GM19238 (cell line): ENCODE data around the gene HACD1.

ENCODE experiments used
- DNase-seq: peaks from one replicate; pipeline ENCODE4 v3.0.0; 2011; ENCODE audit warnings: low spot score; ENCODE audit not compliant: insufficient read length

The HACD1 gene

DNA sequence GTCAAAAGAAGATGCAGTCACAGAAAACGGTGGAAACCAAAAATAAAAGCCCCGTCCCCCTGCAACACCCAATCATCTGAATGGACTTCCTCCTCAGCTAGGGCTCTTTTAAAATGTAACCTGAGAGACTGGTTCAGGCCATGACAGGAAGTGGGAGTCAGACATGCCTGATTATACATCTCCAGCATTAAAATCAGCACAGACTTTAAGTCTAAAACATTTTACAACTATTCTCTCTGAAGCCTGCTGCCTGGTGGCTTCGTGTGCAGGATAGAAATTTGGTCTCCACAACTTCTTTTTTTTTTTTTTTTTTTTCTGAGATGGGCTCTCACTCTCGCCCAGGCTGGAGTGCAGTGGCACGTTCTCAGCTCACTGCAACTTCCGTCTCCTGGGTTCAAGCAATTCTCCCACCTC is 30.3 kb downstream of the HACD1 start:
- DNase-seq, result no peak

DNA sequence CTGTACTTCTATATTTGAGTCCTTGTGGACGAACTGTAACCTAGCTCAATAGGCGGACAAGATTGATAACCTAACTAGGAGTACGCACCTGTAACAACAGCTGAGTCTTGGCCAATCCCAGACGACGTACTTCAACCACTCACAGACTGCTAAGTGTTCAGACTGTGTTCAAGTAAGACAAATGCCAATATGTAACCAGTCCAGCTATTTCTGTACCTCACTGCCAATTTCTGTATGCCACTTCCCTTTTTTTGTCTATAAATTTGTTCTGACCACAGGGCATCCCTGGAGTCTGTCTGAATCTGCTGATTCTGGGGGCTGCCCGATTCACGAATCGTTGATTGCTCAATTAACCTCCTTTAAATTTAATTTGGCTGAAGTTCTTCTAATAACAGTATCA is 32.2 kb downstream of the HACD1 start:
- no peak for DNase-seq

DNA sequence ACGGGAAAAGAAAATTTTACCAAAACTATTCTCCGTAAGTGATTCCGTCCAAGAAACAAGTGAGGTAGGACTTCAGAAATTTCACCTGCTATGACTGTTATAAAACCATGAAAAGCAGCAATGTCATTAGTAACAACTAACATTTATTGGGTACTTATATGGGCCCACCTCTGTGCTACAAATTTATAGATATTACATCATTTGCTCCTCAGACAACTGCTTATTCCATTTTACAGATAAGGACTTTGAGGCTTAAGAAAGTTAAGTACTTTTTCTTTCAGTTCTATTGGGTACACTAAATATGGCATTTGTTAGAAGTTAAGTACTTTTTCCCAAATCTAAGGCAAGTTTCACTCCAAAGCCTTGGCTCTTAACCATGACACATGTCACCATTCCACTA is 36.3 kb downstream of the HACD1 start:
- DNase-seq, result no peak

DNA sequence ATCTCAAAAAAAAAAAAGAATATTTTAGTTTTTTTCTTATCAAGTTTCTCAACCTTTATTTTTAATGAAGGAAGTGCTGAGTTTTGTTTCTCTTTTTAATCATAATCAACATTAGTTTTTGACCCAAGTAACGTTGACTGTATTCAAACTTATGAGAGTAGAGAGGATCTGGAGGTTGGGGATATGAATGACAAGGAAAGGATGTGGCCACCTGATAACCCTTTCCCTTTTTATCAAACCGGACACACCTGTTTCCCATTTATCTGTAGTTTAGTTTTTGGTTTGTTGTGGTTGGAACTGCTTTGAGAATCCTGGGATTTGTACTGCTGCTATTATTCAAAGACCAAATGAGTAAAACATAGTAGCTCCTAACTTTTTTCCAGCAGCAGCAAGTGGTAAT is 38.6 kb downstream of the HACD1 start:
- DNase-seq, result no peak

DNA sequence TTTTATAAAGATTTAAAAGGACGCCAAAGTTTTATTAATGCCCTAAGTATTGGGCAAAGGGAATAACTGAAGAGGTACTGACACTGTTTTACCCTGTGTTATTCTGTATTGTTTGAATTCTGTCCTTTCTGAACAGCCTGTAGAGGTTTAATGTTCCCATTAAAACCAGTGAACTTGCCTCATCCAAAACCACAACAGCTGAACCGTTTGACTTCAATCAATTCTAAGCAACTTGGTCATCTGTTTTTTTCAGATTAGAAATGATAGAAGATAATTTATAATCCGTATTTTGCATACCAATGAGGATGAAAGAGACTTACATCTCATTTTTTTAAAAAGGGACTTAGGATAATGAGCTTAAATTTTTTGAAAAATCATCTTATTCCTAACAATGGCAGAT is 40.4 kb downstream of the HACD1 start:
- no peak for DNase-seq

DNA sequence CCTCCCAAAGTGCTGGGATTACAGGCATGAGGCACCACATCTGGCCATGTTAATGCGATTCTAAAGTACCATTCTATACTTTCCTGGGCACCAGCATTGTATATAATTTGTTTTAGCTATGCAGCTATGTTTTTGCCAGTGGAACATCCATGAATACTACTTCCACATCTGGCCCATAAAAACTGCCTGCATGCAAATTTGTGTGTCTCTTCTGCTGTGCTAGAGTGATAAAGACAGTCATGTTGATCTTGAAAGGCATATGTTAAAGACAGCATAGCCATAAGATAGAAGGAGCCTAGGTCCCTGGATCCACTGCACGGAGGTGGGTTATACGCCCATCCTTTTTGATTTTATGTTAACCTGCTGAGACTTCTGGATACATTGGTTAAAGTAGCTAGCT is 52.3 kb downstream of the HACD1 start:
- no peak for DNase-seq

DNA sequence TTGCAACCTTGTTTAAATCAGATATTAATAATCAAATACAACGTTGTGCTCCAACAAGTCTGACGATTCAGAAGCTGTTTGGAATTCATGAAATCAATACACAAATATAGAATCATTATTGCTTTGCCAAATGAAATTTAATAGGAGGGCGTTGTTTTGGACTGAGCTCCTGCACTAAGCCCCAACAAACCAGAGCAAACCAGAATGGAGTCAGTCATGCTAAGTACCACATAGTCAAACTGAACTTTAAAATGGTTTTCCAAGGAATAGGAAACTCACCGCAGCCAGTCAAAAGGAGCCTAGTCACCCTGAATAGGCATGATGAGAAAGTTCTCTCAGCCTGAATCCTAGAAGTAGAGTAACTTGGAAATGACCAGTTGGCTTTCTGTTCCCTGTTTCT is 53.7 kb downstream of the HACD1 start:
- no peak for DNase-seq

DNA sequence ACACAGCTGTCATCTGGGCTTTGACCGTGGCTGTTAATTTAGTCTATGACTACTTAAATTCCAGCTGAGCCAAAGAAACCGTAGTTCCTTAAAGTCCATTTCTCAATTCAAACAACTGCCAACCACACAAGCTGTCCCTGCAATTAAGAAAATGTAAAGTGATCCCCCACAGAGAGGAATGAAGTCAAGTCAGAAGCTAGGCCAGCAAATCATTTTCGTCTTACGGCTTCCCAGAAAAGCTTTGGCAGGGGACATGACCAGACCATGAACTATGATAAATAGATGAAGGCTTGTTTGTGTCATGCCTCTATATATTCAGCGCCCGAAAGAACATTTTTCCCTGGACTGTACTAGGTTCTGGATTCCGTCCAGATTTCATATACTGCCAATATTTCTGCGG is 54.6 kb downstream of the HACD1 start:
- DNase-seq, result no peak

DNA sequence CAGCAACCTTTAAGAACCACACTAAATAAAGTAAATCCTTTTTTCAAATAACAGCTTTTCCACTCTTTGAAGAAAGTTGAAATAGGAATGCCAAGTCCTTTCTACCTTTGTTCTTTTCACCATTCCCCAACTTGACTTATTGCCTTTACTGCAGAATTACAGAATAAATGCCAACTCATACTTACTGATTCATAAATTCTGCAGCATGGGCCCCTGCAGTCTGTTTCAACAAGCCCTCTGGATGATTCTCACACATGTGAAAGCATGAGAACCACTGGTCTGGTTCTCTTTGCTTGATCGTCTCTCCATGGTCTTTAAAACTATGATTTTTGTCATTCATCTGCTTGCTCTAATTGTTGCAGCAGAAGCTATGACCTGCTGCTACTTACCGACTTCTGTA is 56.1 kb downstream of the HACD1 start:
- DNase-seq, result no peak

DNA sequence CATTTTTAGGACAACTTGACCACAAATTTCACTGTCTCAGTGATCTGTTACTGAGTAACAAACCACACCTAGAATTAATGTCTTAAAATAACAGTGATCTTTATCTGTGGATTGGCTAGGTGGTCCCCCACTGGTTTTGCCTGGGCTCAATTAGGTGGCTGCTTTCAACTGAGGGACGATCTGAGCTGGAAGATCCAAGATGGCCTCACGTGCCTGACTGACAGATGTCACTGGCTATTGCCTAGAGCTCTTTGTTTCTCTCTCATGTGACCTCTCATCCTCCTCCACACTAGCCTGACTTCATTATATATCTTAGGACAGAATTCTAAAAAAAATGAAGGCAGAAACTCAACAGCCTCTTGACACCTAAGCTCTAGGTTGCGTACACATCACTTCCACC is 59.7 kb downstream of the HACD1 start:
- DNase-seq, result no peak

DNA sequence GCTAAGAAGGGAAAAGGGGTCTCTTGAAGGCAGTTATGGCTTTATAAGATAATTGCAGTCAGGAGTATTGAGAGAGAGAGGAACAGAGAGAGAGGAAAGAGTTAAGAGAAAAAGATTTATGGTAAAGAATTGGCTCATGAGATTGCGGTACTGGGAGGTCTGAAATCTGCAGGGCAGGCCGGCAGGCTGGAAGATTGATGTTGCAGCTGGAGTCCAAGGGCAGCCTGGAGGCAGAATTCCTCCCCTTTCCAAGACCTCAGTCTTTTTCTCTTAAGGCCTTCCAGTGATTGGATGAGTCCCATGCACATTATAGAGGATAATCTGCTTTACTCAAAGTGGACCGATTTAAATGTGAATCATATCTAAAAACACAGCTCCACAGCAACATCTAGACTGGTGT is 68.4 kb downstream of the HACD1 start:
- DNase-seq, result no peak

DNA sequence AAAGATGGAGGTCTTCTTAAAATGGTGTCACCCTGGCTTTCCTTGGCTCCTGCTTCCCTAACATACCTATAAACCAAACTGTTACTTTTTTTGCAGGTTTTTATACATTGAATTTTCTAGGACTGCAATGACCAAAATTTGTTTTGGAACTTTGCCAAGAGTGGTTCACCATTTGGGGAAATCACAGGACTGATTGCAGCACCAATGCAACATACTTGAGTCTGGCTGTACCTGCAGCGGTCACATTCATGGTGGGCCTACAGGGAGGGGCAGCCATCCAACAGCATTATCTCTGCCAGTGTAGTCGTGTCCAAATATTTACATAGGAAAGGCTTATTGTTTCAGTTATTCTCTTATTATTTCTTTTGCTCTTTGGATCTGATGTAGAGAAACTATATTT is 69.0 kb downstream of the HACD1 start:
- no peak for DNase-seq

DNA sequence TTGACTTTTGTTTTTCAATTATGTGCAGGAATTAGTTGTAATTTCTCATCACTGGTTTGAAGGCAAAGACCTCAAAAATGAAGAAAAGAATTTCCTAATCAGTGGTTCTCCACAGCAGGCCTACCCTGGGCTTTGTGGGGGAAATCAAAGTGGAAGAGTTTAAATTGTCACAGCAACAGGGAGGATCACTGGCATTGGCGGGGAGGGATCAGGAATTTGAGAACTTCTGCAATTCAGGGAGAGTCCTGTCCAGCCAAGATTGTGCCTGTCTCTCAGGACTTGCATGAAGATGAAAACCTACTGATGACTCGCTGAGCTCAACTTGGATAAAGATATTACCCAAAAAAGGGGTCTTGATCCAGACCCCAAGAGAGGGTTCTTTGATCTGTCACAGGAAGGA is 70.1 kb downstream of the HACD1 start:
- DNase-seq, result no peak

DNA sequence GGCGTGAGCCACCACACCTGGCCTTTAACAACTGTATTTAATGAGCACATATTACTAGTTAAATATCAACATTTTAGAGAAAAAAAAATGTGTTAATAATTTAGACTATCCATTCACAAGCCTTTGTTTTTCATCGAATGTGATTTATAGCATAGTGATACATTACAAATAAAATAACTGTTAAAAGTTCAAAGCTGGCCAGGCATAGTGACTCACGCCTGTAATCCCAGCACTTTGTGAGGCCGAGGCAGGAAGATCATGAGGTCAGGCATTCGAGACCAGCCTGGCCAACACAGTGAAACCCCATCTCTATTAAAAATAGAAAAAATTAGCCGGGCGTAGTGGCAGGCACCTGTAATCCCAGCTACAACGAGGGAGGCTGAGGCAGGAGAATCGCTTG is 72.7 kb downstream of the HACD1 start:
- DNase-seq, result no peak
